GM23248 (cell line): ENCODE results near the gene TMEM182.

Source experiments
- EZH2 ChIP-seq: fragments of 200-600 bp; sonication (generic); IDR thresholded peaks from 2 replicates; pipeline ENCODE4 v1.6.1; 2018; ENCODE audit warnings: antibody characterized with exemption, mild to moderate bottlenecking; ENCODE audit not compliant: insufficient read depth, poor library complexity, severe bottlenecking
- EZH2phosphoT487 ChIP-seq: fragments of 200-600 bp; sonication (generic); IDR thresholded peaks from 2 replicates; pipeline ENCODE4 v1.6.1; 2018; ENCODE audit warnings: antibody characterized with exemption, moderate library complexity, mild to moderate bottlenecking, low read depth; ENCODE audit not compliant: insufficient read depth

DNA sequence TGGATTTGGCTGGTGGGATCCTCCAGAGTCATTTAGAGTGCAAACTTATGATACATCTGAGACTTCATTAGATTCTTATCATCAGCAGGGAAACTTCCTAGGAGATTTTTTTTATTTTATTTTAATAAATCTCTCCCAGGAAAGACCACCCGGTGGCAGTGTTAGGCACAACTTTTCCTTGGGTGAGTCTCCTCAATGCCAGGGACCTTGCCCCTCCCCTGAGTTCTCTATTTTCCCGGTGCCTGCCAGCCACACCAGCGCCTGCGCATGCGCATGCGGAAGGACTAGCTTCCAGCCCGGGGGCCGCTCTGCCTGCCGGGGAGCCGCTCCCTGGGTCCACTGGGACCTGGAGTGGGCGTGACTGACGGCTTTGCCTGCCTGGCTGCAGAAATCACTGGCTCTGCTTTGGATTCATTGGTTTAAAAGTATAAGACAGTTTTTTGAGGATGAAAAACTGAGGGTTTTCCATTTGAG is 86.6 kb downstream of the TMEM182 start:
- TF ChIP-seq EZH2 = no peak
- no peak for TF ChIP-seq EZH2phosphoT487
